Measurements from ENCODE around the gene FAM81B. TPM values are rescaled to one million over a fixed set of nuclear protein-coding genes. Genes with fewer than 3 reads are reported as not detected.

FAM81B gene
- polyA plus RNA-seq, 1 experiment, result not detected

DNA sequence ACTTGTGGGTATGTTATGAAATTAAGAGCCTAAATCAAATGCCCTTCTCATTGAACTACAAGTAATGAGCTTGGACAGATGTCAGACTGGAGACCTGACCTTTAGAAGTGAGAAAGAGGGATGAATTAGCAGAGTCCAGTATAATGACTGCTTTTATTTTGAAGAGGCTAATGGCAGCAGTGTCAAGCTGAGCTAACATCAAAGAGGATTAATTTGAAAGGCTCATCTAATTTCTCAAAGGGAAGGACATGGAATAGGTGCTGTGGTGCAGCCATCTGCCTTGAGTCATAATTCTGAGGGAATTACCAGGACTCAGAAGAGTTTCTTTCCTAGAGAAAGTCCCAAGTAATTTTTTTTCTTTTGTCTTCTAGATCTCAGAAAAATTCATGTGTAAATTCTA, 57.6 kb downstream of the FAM81B start:
- CTCF ChIA-PET, result no interaction called here
- TF ChIP-seq CTCF (IDR thresholded peaks at IDR 0.05; ENCODE audit: low read depth, low read length), result no peak
- Histone ChIP-seq H3K4me3 (ENCODE audit: low read depth, low read length) (no peak overlapping the region), H3K27ac (ENCODE audit: low read depth, low read length) (no peak overlapping the region), H3K27me3 (ENCODE audit: control insufficient read depth, insufficient read depth, low read length) (no peaks in the 10 kb centered on the region), H3K9me3 (ENCODE audit: control insufficient read depth, insufficient read depth, low read length) (no peaks in the 10 kb centered on the region)
- POLR2A ChIA-PET, result no interaction called here
- DNase-seq (ENCODE audit: low read depth, low spot score), result no peak

- ChIA-PET CTCF (no interaction called here), POLR2A (no interaction called here)
Measured at GRCh38 chr5:95449460-95449859, 58.3 kb downstream of the FAM81B start.

GRCh38 chr5:95454536-95454935, 63.4 kb downstream of the FAM81B start:
- Histone ChIP-seq H3K27ac (ENCODE audit: low read depth, low read length) (no peak overlapping the region), H3K9me3 (ENCODE audit: control insufficient read depth, insufficient read depth, low read length) (no peaks in the 10 kb centered on the region), H3K4me3 (ENCODE audit: low read depth, low read length) (no peak overlapping the region), H3K27me3 (ENCODE audit: control insufficient read depth, insufficient read depth, low read length) (no peaks in the 10 kb centered on the region)
- CTCF ChIA-PET, result no interaction called here
- DNase-seq (ENCODE audit: low read depth, low spot score), result no peak
- TF ChIP-seq CTCF (IDR thresholded peaks at IDR 0.05; ENCODE audit: low read depth, low read length), result no peak
- POLR2A ChIA-PET, result no interaction called here

More at GRCh38 chr5:95449460-95449859, 58.3 kb downstream of the FAM81B start:
- Histone ChIP-seq H3K27ac (ENCODE audit: low read depth, low read length) (no peak overlapping the region), H3K27me3 (ENCODE audit: control insufficient read depth, insufficient read depth, low read length) (no peaks in the 10 kb centered on the region), H3K9me3 (ENCODE audit: control insufficient read depth, insufficient read depth, low read length) (no peaks in the 10 kb centered on the region), H3K4me3 (ENCODE audit: low read depth, low read length) (no peak overlapping the region)
- DNase-seq (ENCODE audit: low read depth, low spot score), result no peak
- no peak for TF ChIP-seq CTCF (IDR thresholded peaks at IDR 0.05; ENCODE audit: low read depth, low read length)

- POLR2A ChIA-PET, result no interaction called here
- no peak for DNase-seq (ENCODE audit: low read depth, low spot score)
- Histone ChIP-seq H3K27me3 (ENCODE audit: control insufficient read depth, insufficient read depth, low read length) (no peaks in the 10 kb centered on the region), H3K27ac (ENCODE audit: low read depth, low read length) (no peak overlapping the region), H3K4me3 (ENCODE audit: low read depth, low read length) (no peak overlapping the region), H3K9me3 (ENCODE audit: control insufficient read depth, insufficient read depth, low read length) (no peaks in the 10 kb centered on the region)
- CTCF ChIA-PET, result no interaction called here
- TF ChIP-seq CTCF (IDR thresholded peaks at IDR 0.05; ENCODE audit: low read depth, low read length), result no peak
Measured at GRCh38 chr5:95460665-95461064, 69.5 kb downstream of the FAM81B start.

- POLR2A ChIA-PET, result no interaction called here
- no peak for DNase-seq (ENCODE audit: low read depth, low spot score)
- no peak for TF ChIP-seq CTCF (IDR thresholded peaks at IDR 0.05; ENCODE audit: low read depth, low read length)
- H3K9me3 ChIP-seq (ENCODE audit: control insufficient read depth, insufficient read depth, low read length), result no peaks in the 10 kb centered on the region
- no peak overlapping the region for H3K4me3 ChIP-seq (ENCODE audit: low read depth, low read length)
- CTCF ChIA-PET, result interaction anchor here (0.5 kb wide), 1 partner anchor 897 kb away, joined by 5 read pairs; no protein-coding TSS in a partner anchor
- H3K27me3 ChIP-seq (ENCODE audit: control insufficient read depth, insufficient read depth, low read length), result no peaks in the 10 kb centered on the region
- no peak overlapping the region for H3K27ac ChIP-seq (ENCODE audit: low read depth, low read length)
Measured at GRCh38 chr5:95471487-95471886, 80.3 kb downstream of the FAM81B start.

Data from AG04450 (cell line).